EH (cell line): ENCODE results near the gene ARMH4.

Experiments used
- DNase-seq: peaks from one replicate; pipeline ENCODE4 v3.0.0-alpha.2; 2015; ENCODE audit warnings: low read depth

The ARMH4 gene

GRCh38 chr14:57963071-57963470, 188.9 kb downstream of the ARMH4 start:
- no peak for DNase-seq

DNA sequence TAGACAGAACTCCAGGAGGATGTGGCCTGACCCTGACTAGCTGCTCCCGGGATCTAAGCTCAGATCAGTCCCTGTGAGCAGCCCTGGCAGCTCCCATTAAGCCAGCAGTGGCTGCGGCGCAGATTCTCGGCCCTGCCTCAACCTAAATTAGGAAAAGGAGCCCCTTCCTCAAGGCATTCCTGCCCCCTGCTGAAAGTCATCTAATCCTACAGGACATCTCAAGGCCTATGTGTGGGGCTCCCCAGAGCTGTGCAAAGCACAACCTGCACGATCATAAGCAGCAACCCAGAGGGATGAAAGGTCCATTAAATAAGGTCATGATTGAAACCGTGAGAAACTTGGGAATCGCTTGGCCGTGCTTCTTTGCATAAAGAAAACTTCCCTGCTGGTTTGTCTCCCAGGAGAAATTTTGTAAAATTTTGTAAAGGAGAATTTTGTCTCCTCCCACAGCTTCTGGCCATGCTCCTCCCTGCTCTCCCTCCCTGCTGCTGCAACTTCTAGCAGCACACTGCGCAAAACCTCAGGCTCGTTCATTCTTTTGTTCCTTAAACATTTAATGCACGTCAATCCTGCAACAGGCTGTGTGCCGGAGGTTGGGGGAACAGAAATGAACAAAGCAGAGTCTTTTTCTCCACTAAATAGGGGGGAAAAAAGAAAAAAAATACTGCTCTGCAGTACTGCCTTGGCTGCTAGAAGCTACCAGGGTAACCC, 189.5 kb downstream of the ARMH4 start:
- no peak for DNase-seq

DNA sequence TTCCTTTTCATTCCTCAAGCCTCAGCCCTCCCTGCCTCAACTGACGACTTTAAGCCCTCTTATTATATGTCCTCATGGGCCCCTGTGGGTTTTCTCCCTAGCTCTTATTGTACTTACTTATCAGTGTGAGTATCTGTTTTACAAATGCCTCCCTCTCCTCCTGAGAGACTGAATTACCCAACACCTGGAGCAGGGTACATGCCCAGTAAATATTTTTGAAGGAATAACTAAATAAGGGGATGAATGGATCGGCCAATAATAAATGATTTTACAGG, 190.3 kb downstream of the ARMH4 start:
- DNase-seq, result no peak

DNA sequence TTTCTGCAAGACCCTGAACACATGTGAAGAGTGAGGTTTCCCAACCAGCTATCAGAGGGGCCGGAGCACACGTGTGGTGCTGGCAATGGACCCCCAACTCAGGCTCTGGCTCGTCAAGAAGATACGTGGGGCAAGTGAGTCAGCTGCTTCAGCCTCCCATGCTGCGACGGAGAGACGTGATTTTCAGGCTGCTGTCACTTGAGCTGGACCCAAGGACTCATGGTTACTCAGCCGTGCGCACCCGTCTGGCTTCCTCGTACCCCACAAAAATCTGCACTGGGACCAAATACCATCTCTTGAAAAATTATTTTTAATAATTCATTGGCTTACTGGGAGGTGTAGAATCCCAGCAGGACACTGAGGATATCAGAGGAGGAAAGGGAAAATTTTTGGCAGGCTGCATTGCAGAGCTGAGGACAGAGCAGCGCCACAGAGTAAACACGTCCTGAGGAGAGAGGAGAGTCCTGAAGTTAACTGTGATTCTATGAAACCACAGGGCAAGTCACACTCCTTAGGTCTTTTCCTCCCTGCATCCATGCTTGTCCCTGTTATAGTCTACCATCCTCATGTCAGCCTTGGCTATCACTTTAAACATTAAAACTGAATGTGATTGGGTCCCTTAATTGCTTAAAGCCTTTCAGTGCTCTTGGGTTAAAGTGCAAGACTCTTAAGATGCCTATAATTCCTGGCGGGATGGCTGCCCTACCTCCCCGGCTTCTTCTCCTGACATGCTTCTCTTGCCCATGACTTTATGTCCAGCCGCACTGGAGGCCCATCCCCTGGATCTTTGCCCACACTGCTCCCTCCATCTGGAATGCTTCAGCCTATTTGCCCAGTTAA, 190.8 kb downstream of the ARMH4 start:
- DNase-seq, result no peak

DNA sequence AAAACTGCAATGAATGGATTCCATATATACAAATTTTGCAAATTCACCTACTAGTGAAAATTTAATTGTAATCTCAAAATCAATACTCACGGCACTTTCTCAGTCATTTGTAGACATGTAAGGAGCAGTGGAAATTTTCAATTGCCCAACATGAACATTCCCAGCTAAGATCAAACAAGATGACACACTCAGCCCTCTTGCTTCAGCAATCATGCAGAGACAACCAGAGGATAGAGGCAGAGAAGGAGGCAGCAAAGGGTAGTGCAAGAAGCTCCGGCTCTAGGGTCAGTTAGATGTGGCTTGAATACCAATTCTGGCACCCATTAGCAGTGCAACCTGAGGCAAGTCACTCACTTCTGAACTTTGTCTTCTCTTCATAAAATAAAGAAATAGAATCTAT, 194.6 kb downstream of the ARMH4 start:
- DNase-seq, result no peak
